GM23248 (cell line): Measurements from ENCODE around the gene NPIPB2.

Experiments
- EZH2 ChIP-seq: fragments of 200-600 bp; sonication (generic); IDR thresholded peaks from 2 replicates; pipeline ENCODE4 v1.6.1; 2018; ENCODE audit warnings: antibody characterized with exemption, mild to moderate bottlenecking; ENCODE audit not compliant: insufficient read depth, poor library complexity, severe bottlenecking
- EZH2phosphoT487 ChIP-seq: fragments of 200-600 bp; sonication (generic); IDR thresholded peaks from 2 replicates; pipeline ENCODE4 v1.6.1; 2018; ENCODE audit warnings: antibody characterized with exemption, moderate library complexity, mild to moderate bottlenecking, low read depth; ENCODE audit not compliant: insufficient read depth

- no peak for TF ChIP-seq EZH2phosphoT487
- no peak for TF ChIP-seq EZH2
Measured at GRCh38 chr16:11913425-11914079, 28.3 kb downstream of the NPIPB2 start.
